ENCODE results near the gene KDM8. TPM values are rescaled to one million over a fixed set of nuclear protein-coding genes. Genes with fewer than 3 reads are reported as not detected.
A peak's percentile ranks its signal among the peaks of the same experiment; 100 is the strongest.

Gene KDM8
- total and polyA plus RNA-seq, 4 donors, result 2.6 to 7.0 (median 4.7) TPM

DNA sequence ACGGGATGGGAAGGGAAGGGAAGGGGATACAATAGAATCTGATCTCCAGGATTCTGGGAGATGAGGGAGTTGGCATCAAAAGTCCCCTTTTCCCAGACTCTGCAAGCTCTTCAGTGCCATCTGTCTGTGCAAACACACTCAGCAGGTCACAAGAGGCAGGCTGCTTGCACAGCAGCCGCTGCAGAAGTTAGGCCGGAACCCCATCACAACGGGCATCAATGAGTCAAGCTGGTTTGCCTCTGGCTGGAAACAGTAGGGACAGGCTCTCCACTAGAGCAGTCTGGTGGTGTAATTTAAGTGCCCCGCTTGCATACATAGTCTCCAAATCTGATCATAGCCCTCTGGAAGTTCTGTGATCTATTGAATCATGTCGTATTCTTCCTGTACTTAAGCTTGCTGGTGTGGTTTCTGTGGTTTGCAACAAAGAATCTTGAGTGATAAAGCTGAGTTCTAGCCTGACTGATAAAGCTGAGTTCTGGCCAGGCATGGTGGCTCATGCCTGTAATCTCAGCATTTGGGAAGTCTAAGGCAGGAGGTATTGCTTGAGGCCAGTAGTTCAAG lies 33.7 kb upstream of the KDM8 start:
- ATAC-seq (ENCODE audit: insufficient read depth, low FRiP score) (no peak), DNase-seq (peak in 2 of 3 donors; percentile 3 to 21)
- no peaks in the 10 kb centered on the region for H3K36me3 ChIP-seq (ENCODE audit: control insufficient read depth in 4 of 4, insufficient read depth in 4 of 4, low read length in 4 of 4)
- H3K9ac ChIP-seq (ENCODE audit: insufficient read depth in 1 of 2, low read length in 2 of 2), result no peak overlapping the region
- 26 to 29% methylated on average over 6 of the region's 6 CpGs for WGBS, 2 donors
- no peaks in the 10 kb centered on the region for H3K4me1 ChIP-seq (ENCODE audit: control insufficient read depth in 5 of 5, insufficient read depth in 5 of 5, low read length in 5 of 5)
- no peaks in the 10 kb centered on the region for H3K27me3 ChIP-seq (ENCODE audit: control insufficient read depth in 3 of 3, insufficient read depth in 3 of 3, low read length in 2 of 3)
- TF ChIP-seq, protein P1, sequence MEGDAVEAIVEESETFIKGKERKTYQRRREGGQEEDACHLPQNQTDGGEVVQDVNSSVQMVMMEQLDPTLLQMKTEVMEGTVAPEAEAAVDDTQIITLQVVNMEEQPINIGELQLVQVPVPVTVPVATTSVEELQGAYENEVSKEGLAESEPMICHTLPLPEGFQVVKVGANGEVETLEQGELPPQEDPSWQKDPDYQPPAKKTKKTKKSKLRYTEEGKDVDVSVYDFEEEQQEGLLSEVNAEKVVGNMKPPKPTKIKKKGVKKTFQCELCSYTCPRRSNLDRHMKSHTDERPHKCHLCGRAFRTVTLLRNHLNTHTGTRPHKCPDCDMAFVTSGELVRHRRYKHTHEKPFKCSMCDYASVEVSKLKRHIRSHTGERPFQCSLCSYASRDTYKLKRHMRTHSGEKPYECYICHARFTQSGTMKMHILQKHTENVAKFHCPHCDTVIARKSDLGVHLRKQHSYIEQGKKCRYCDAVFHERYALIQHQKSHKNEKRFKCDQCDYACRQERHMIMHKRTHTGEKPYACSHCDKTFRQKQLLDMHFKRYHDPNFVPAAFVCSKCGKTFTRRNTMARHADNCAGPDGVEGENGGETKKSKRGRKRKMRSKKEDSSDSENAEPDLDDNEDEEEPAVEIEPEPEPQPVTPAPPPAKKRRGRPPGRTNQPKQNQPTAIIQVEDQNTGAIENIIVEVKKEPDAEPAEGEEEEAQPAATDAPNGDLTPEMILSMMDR (IDR thresholded peaks at IDR 0.05; ENCODE audit: control extremely low read depth, extremely low read depth), result no peak
- H3K9me3 ChIP-seq (ENCODE audit: control insufficient read depth in 4 of 4, insufficient read depth in 3 of 4, low read length in 3 of 4), result no peaks in the 10 kb centered on the region
- no peak overlapping the region for H3K27ac ChIP-seq (ENCODE audit: low read depth in 1 of 2, low read length in 1 of 2)
- no peak overlapping the region for H3K4me3 ChIP-seq

DNA sequence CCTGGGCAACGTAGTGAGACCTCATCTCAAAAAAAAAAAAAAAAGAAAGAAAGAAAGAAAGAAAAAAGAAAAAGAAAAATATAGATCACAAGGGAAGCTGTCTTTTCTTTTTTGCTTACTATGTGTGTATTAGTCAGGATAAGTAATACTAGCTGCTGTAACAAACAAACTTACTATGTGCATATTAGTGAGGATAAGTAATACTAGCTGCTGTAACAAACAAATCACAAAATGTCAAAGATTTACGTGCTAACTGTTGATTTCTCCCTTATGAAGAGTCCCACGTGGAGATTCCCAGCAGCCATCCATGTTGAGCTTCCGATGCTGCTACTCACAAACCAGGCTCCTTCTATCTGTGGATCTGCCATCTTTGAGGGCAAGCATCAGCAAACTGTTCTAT lies 31.7 kb upstream of the KDM8 start:
- Histone ChIP-seq H3K9ac (ENCODE audit: insufficient read depth in 1 of 2, low read length in 2 of 2) (no peak overlapping the region), H3K27ac (ENCODE audit: low read depth in 1 of 2, low read length in 1 of 2) (no peak overlapping the region), H3K36me3 (ENCODE audit: control insufficient read depth in 4 of 4, insufficient read depth in 4 of 4, low read length in 4 of 4) (no peaks in the 10 kb centered on the region), H3K27me3 (ENCODE audit: control insufficient read depth in 3 of 3, insufficient read depth in 3 of 3, low read length in 2 of 3) (no peaks in the 10 kb centered on the region), H3K4me1 (ENCODE audit: control insufficient read depth in 5 of 5, insufficient read depth in 5 of 5, low read length in 5 of 5) (no peaks in the 10 kb centered on the region), H3K4me3 (no peak overlapping the region), H3K9me3 (ENCODE audit: control insufficient read depth in 4 of 4, insufficient read depth in 3 of 4, low read length in 3 of 4) (no peaks in the 10 kb centered on the region)
- TF ChIP-seq, protein P1 (IDR thresholded peaks at IDR 0.05; ENCODE audit: control extremely low read depth, extremely low read depth), result no peak
- ATAC-seq (ENCODE audit: insufficient read depth, low FRiP score) (no peak), DNase-seq (no peak)
- 47 to 95% methylated on average over 4 of the region's 4 CpGs for WGBS, 2 donors

DNA sequence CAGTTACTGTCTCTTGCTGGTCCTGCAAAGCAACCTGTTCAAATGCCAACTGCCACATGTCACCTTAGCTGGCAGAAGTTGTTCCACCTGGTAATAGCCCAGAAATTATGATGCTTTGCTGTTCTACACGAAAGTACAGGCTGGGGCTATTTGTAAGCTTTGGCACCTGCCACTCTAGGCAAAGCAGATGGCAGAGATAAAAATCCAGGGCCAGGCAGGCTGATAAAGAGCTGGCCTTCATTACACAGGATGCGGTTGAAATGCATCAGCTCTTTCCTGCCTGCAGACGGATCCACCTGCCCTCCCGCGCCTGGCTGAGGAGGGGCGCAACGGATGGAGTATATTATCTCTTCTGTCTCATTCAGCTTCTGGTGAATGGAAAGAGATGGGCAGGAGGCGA lies 29.3 kb upstream of the KDM8 start:
- no peaks in the 10 kb centered on the region for H3K36me3 ChIP-seq (ENCODE audit: control insufficient read depth in 4 of 4, insufficient read depth in 4 of 4, low read length in 4 of 4)
- WGBS, 2 donors, result 13 to 27% methylated on average over 8 of the region's 8 CpGs
- no peaks in the 10 kb centered on the region for H3K9me3 ChIP-seq (ENCODE audit: control insufficient read depth in 4 of 4, insufficient read depth in 3 of 4, low read length in 3 of 4)
- TF ChIP-seq, protein P1 (IDR thresholded peaks at IDR 0.05; ENCODE audit: control extremely low read depth, extremely low read depth), result no peak
- ATAC-seq (ENCODE audit: insufficient read depth, low FRiP score) (no peak), DNase-seq (peak in 1 of 3 donors; percentile 8)
- no peak overlapping the region for H3K9ac ChIP-seq (ENCODE audit: insufficient read depth in 1 of 2, low read length in 2 of 2)
- no peaks in the 10 kb centered on the region for H3K4me1 ChIP-seq (ENCODE audit: control insufficient read depth in 5 of 5, insufficient read depth in 5 of 5, low read length in 5 of 5)
- no peaks in the 10 kb centered on the region for H3K27me3 ChIP-seq (ENCODE audit: control insufficient read depth in 3 of 3, insufficient read depth in 3 of 3, low read length in 2 of 3)
- H3K4me3 ChIP-seq, result no peak overlapping the region
- H3K27ac ChIP-seq (ENCODE audit: low read depth in 1 of 2, low read length in 1 of 2), result no peak overlapping the region

DNA sequence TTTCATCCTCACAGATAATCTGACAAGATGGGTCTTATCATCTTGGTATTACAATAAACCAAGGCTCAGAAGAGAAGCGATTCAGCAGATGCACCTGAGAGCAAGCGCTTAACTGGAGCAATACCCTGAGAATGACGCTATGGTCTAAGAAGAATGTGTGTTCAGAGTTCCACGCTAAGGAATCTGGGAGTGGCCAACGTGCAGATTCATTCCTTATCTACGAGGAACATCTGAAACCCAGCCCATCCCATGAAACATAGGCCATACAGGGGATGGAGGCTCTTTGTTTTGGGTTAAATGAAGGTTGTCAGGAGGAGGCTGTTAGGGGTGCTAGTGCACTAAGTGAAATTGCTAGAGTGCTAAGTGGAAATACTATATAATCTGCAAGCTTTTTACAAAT lies 28.5 kb upstream of the KDM8 start:
- Histone ChIP-seq H3K4me3 (no peak overlapping the region), H3K27me3 (ENCODE audit: control insufficient read depth in 3 of 3, insufficient read depth in 3 of 3, low read length in 2 of 3) (no peaks in the 10 kb centered on the region), H3K9me3 (ENCODE audit: control insufficient read depth in 4 of 4, insufficient read depth in 3 of 4, low read length in 3 of 4) (no peaks in the 10 kb centered on the region), H3K27ac (ENCODE audit: low read depth in 1 of 2, low read length in 1 of 2) (no peak overlapping the region), H3K9ac (ENCODE audit: insufficient read depth in 1 of 2, low read length in 2 of 2) (no peak overlapping the region), H3K4me1 (ENCODE audit: control insufficient read depth in 5 of 5, insufficient read depth in 5 of 5, low read length in 5 of 5) (peaks cover 0 to 5% (median 0%) of the 10 kb centered on the region in 5 donors), H3K36me3 (ENCODE audit: control insufficient read depth in 4 of 4, insufficient read depth in 4 of 4, low read length in 4 of 4) (no peaks in the 10 kb centered on the region)
- no peak for DNase-seq
- WGBS, 2 donors, result 43 to 49% methylated on average over 6 of the region's 6 CpGs
- TF ChIP-seq, protein P1 (IDR thresholded peaks at IDR 0.05; ENCODE audit: control extremely low read depth, extremely low read depth), result no peak
- no peak for ATAC-seq (ENCODE audit: insufficient read depth, low FRiP score)
